K562 (cell line): Measurements from ENCODE around the gene CCNL2. TPM values are rescaled to one million over a fixed set of nuclear protein-coding genes. Genes with fewer than 3 reads are reported as not detected.

Experiments
- ELF4 ChIP-seq: fragments of 450-650 bp; formaldehyde crosslinking; IDR thresholded peaks from 2 replicates; pipeline ENCODE4 v1.4.0; 2022; ENCODE audit warnings: missing genetic modification characterization
- ETV1 ChIP-seq: fragments of 450-650 bp; conservative IDR thresholded peaks from 2 replicates; pipeline ENCODE4 v1.6.1; 2016; ENCODE audit warnings: missing genetic modification characterization, control low read depth, low read depth, missing compliant biosample characterization
- FOXP1 ChIP-seq: sonication (generic); formaldehyde crosslinking; IDR thresholded peaks from 2 replicates; pipeline ENCODE4 v1.8.0; 2022; ENCODE audit warnings: mild to moderate bottlenecking, missing genetic modification reagents
- NUFIP1 ChIP-seq: fragments of 450-650 bp; IDR thresholded peaks from 2 replicates; pipeline ENCODE4 v1.6.1; 2018; ENCODE audit not compliant: partially characterized antibody
- RBM39 ChIP-seq: fragments of 200-400 bp; formaldehyde crosslinking; optimal IDR thresholded peaks from 2 replicates; pipeline ENCODE3; 2018; ENCODE audit warnings: low read depth, low read length
- RCOR1 ChIP-seq, 2 experiments: IDR thresholded peaks; 2 replicates each; pipeline ENCODE4 v1.6.1; 2012; ENCODE audit warnings: low read depth in 2 of 2, low read length in 2 of 2, borderline replicate concordance in 1 of 2, improper control_type of control experiment in 1 of 2
- SAP30 ChIP-seq: fragments of 200-600 bp; sonication (generic); IDR thresholded peaks from 2 replicates; pipeline ENCODE4 v1.6.1; 2012; ENCODE audit warnings: borderline replicate concordance, low read depth, mild to moderate bottlenecking, moderate library complexity, low read length, control low read depth, inconsistent platforms; ENCODE audit not compliant: insufficient read depth, poor library complexity, severe bottlenecking
- ZNF146 ChIP-seq: IDR thresholded peaks from one replicate; pipeline ENCODE4 v1.6.1; 2018; ENCODE audit warnings: missing compliant biosample characterization; ENCODE audit not compliant: unreplicated experiment
- ZNF57 ChIP-seq: fragments of 450-650 bp; formaldehyde crosslinking; IDR thresholded peaks from 2 replicates; pipeline ENCODE4 v1.4.0; 2020; ENCODE audit warnings: mild to moderate bottlenecking, moderate library complexity
- polyA plus RNA-seq, 8 experiments: library from polyadenylated mRNA; depleted of rRNA in 4 of 8; stranded (reverse) in 5 of 8; unstranded in 3 of 8; fragments of >200 nt; fragmentation: Nextera tagmentation in 2 of 8; fragmentation: Illumina TruSeq in 1 of 8; extraction: Ambion mirVana in 2 of 8; extraction: Trizol in 1 of 8; gene quantifications; 2 replicates each; pipeline versions ENCODE4 v1.2.1 to v1.2.3, GENCODE V29; 2011 to 2014; ENCODE audit warnings: inconsistent platforms in 1 of 8, missing spikeins in 1 of 8
- total RNA-seq, 7 experiments: library from RNA; depleted of rRNA in 6 of 7; stranded (reverse); fragments of >200 nt in 6 of 7; fragmentation: Illumina TruSeq in 2 of 7; extraction: Trizol in 2 of 7; gene quantifications; 2 replicates each; pipeline versions ENCODE4 v1.2.1 to v1.2.3, GENCODE V29; 2011 to 2021; ENCODE audit warnings: low replicate concordance in 1 of 7
- TF ChIP-seq, protein P1 (sequence below), 2 experiments: fragments of 450-650 bp in 1 of 2; sonication (generic) in 1 of 2; formaldehyde crosslinking in 1 of 2; IDR thresholded peaks; 2 replicates each; pipeline versions ENCODE4 v1.7.1 to v1.9.0; 2016 to 2022; ENCODE audit warnings: inconsistent platforms in 1 of 2, mild to moderate bottlenecking in 1 of 2, missing genetic modification reagents in 1 of 2
- TF ChIP-seq, protein P2 (sequence below): fragments of 450-650 bp; IDR thresholded peaks from 2 replicates; pipeline ENCODE4 v1.6.1; 2014; ENCODE audit warnings: low read depth, mild to moderate bottlenecking, moderate library complexity, borderline replicate concordance
- TF ChIP-seq, protein P3 (sequence below): fragments of 250-450 bp; sonication (Bioruptor Pico); IDR thresholded peaks from 2 replicates; pipeline ENCODE4 v1.8.0; 2021; ENCODE audit warnings: moderate library complexity, mild to moderate bottlenecking, inconsistent platforms

Gene CCNL2
- total and polyA plus RNA-seq, 9 of the 15 experiments (the other 6 are each of a cell fraction or from before 2014, with no cell fraction given) = 2.8 to 287 (median 94.5) TPM

DNA sequence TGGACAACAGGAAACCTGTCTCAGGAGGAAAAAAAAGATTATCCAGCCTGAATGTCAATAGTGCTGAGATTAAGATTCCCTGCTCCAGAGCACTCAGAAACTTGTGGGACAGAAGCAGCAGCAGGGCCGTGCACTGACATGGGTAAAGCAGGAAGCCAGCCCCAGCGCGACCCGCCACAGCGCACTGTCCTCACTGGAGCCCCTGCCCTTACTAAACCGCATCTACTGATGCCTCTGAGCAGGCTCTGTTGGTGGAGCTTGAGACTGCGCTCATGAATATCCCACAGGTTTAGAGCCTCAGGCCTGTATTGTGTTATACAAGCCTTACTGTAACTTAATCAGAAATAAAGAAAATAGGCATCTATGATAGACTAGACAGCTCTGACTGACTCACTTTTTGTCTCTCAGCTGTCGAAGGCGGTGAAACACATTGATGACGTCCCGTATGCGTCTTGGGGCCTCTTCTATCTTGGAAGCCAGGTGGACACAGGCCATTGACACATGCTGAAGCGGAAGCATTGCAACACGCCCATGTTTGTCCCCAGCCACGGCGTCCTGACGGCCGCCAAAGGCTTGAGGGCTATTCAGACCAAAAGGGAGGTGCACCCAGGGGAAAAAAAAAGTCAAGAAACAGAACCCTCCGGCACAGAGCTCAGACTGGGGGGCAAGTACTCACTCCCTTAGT lies 1.2 kb downstream of the CCNL2 start (continued):
- TF ChIP-seq, protein P1, sequence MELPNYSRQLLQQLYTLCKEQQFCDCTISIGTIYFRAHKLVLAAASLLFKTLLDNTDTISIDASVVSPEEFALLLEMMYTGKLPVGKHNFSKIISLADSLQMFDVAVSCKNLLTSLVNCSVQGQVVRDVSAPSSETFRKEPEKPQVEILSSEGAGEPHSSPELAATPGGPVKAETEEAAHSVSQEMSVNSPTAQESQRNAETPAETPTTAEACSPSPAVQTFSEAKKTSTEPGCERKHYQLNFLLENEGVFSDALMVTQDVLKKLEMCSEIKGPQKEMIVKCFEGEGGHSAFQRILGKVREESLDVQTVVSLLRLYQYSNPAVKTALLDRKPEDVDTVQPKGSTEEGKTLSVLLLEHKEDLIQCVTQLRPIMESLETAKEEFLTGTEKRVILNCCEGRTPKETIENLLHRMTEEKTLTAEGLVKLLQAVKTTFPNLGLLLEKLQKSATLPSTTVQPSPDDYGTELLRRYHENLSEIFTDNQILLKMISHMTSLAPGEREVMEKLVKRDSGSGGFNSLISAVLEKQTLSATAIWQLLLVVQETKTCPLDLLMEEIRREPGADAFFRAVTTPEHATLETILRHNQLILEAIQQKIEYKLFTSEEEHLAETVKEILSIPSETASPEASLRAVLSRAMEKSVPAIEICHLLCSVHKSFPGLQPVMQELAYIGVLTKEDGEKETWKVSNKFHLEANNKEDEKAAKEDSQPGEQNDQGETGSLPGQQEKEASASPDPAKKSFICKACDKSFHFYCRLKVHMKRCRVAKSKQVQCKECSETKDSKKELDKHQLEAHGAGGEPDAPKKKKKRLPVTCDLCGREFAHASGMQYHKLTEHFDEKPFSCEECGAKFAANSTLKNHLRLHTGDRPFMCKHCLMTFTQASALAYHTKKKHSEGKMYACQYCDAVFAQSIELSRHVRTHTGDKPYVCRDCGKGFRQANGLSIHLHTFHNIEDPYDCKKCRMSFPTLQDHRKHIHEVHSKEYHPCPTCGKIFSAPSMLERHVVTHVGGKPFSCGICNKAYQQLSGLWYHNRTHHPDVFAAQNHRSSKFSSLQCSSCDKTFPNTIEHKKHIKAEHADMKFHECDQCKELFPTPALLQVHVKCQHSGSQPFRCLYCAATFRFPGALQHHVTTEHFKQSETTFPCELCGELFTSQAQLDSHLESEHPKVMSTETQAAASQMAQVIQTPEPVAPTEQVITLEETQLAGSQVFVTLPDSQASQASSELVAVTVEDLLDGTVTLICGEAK (IDR thresholded peaks at IDR 0.05) = peak; percentile 33; the same call in 1 of the 2 replicates
- TF ChIP-seq, protein P1 (CRISPR knock-in tag; IDR thresholded peaks at IDR 0.05) = no peak
- no peak for TF ChIP-seq ELF4 (CRISPR knock-in tag)
- TF ChIP-seq ZNF57 (CRISPR knock-in tag) = no peak
- TF ChIP-seq, protein P2, sequence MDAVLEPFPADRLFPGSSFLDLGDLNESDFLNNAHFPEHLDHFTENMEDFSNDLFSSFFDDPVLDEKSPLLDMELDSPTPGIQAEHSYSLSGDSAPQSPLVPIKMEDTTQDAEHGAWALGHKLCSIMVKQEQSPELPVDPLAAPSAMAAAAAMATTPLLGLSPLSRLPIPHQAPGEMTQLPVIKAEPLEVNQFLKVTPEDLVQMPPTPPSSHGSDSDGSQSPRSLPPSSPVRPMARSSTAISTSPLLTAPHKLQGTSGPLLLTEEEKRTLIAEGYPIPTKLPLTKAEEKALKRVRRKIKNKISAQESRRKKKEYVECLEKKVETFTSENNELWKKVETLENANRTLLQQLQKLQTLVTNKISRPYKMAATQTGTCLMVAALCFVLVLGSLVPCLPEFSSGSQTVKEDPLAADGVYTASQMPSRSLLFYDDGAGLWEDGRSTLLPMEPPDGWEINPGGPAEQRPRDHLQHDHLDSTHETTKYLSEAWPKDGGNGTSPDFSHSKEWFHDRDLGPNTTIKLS = peak; percentile 47; the same call in 1 of the 2 replicates
- TF ChIP-seq RBM39 = no peak
- TF ChIP-seq, protein P3, sequence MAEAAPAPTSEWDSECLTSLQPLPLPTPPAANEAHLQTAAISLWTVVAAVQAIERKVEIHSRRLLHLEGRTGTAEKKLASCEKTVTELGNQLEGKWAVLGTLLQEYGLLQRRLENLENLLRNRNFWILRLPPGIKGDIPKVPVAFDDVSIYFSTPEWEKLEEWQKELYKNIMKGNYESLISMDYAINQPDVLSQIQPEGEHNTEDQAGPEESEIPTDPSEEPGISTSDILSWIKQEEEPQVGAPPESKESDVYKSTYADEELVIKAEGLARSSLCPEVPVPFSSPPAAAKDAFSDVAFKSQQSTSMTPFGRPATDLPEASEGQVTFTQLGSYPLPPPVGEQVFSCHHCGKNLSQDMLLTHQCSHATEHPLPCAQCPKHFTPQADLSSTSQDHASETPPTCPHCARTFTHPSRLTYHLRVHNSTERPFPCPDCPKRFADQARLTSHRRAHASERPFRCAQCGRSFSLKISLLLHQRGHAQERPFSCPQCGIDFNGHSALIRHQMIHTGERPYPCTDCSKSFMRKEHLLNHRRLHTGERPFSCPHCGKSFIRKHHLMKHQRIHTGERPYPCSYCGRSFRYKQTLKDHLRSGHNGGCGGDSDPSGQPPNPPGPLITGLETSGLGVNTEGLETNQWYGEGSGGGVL (CRISPR knock-in tag) = no peak
- no peak for TF ChIP-seq ZNF146 (CRISPR knock-in tag)
- TF ChIP-seq RCOR1 (IDR thresholded peaks at IDR 0.05; ENCODE audit: borderline replicate concordance in 1 of 2, low read depth in 2 of 2, low read length in 2 of 2) = peak in 1 of 2 experiments; percentile 20; a peak in 1 of 4 replicates
- peak; percentile 59 for TF ChIP-seq FOXP1 (CRISPR knock-in tag)
- TF ChIP-seq SAP30 = peak; percentile 66
- TF ChIP-seq NUFIP1 = no peak
- TF ChIP-seq ETV1 (tag) = peak; percentile 84
